Prostate gland (tissue), 2 donors: ENCODE data around the gene SERPINB1. TPM values are rescaled to one million over a fixed set of nuclear protein-coding genes. Genes with fewer than 3 reads are reported as not detected.
"Not testable (repeated sequence)": the region's sequence is repeated elsewhere in the genome, so short reads cannot be mapped to it uniquely, and the experiment has no call there.

Experiments used
- DNase-seq: peaks from one replicate; pipeline ENCODE4 v3.0.0-alpha.2; 2019; ENCODE audit warnings: low spot score
- H3K27ac ChIP-seq, 2 donors: fragments of 200-600 bp; sonication (generic); 2 replicates each; pipeline ENCODE4 v1.5.1; 2017 to 2019
- H3K27me3 ChIP-seq: fragments of 200-600 bp; sonication (generic); replicated peaks from 2 replicates; pipeline ENCODE4 v1.5.1; 2019; ENCODE audit not compliant: insufficient read depth
- H3K36me3 ChIP-seq, 2 donors: fragments of 200-600 bp; sonication (generic); 1 replicate in 1 of 2; 2 replicates in 1 of 2; pipeline versions ENCODE4 v1.5.1 to v1.8.1; 2017 to 2019
- H3K4me1 ChIP-seq: fragments of 200-600 bp; sonication (generic); replicated peaks from 2 replicates; pipeline ENCODE4 v1.5.1; 2019
- H3K4me3 ChIP-seq, 2 donors: fragments of 200-600 bp; sonication (generic); 2 replicates each; pipeline ENCODE4 v1.5.1; 2017 to 2019
- H3K9me3 ChIP-seq: fragments of 200-600 bp; sonication (generic); 2 replicates; pipeline ENCODE4 v1.5.1; 2017
- POLR2A ChIP-seq: fragments of 450-650 bp; IDR thresholded peaks from one replicate; pipeline ENCODE4 v1.6.1; 2016; ENCODE audit warnings: antibody characterized with exemption, mild to moderate bottlenecking
- POLR2AphosphoS5 ChIP-seq: sonication (generic); formaldehyde crosslinking; IDR thresholded peaks from one replicate; pipeline ENCODE4 v1.6.1; 2017; ENCODE audit warnings: antibody characterized with exemption
- WGBS: methylation state at CpG from one replicate; pipeline ENCODE4 v1.1.5; 2018; 5-methylcytosine and 5-hydroxymethylcytosine counted together
- intact Hi-C: fragments of 100-400 bp; cut with DNase I; formaldehyde crosslinking; loops from one replicate; pipeline ENCODE4 v1.14.2; 2022
- total RNA-seq, 2 donors: library from RNA; depleted of rRNA; stranded (reverse); fragments of >200 nt; gene quantifications; one replicate each; pipeline ENCODE4 v1.1.0, GENCODE V29; 2016
- TF ChIP-seq, protein P1 (sequence below), 4 experiments: fragments of 200-600 bp in 2 of 4; fragments of 450-650 bp in 2 of 4; sonication (generic) in 2 of 4; IDR thresholded peaks; 1 replicate in 3 of 4; 2 replicates in 1 of 4; pipeline ENCODE4 v1.5.1; 2016 to 2019; ENCODE audit warnings: antibody characterized with exemption in 4 of 4, mild to moderate bottlenecking in 2 of 4, moderate library complexity in 2 of 4

Gene SERPINB1
- total RNA-seq, 2 donors from 2014 or later: 27.5 to 31.1 TPM

DNA sequence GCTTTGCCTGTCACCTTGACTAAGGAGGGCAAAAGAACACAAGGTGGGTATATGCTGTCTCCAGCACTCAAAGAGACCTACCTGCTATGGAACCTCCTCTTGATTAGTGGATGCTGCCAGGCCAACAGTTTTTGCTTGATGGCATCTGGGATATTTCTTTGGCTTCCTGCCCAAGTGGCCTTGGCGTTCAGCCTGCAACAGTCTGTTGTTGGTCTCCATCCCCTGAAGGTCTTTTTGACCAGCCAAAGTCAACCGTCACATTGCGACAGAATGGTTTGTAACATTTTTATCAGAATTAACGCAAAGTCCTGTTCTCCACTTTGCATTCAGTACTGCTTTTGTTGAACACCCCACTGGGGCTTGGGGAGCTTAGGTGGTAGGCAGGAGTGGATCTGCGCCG is 37.1 kb downstream of the SERPINB1 start:
- 73% methylated on average over 6 of the region's 6 CpGs for WGBS
- Histone ChIP-seq H3K9me3 (no peaks in the 10 kb centered on the region), H3K36me3 (no peaks in the 10 kb centered on the region), H3K27me3 (no peaks in the 10 kb centered on the region), H3K27ac (no peak overlapping the region), H3K4me3 (no peak overlapping the region), H3K4me1 (no peaks in the 10 kb centered on the region)
- intact Hi-C loops: no loop called here
- no peak for DNase-seq
- TF ChIP-seq POLR2A (no peak), POLR2AphosphoS5 (no peak)
- TF ChIP-seq, protein P1, sequence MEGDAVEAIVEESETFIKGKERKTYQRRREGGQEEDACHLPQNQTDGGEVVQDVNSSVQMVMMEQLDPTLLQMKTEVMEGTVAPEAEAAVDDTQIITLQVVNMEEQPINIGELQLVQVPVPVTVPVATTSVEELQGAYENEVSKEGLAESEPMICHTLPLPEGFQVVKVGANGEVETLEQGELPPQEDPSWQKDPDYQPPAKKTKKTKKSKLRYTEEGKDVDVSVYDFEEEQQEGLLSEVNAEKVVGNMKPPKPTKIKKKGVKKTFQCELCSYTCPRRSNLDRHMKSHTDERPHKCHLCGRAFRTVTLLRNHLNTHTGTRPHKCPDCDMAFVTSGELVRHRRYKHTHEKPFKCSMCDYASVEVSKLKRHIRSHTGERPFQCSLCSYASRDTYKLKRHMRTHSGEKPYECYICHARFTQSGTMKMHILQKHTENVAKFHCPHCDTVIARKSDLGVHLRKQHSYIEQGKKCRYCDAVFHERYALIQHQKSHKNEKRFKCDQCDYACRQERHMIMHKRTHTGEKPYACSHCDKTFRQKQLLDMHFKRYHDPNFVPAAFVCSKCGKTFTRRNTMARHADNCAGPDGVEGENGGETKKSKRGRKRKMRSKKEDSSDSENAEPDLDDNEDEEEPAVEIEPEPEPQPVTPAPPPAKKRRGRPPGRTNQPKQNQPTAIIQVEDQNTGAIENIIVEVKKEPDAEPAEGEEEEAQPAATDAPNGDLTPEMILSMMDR (IDR thresholded peaks at IDR 0.05): no peak

DNA sequence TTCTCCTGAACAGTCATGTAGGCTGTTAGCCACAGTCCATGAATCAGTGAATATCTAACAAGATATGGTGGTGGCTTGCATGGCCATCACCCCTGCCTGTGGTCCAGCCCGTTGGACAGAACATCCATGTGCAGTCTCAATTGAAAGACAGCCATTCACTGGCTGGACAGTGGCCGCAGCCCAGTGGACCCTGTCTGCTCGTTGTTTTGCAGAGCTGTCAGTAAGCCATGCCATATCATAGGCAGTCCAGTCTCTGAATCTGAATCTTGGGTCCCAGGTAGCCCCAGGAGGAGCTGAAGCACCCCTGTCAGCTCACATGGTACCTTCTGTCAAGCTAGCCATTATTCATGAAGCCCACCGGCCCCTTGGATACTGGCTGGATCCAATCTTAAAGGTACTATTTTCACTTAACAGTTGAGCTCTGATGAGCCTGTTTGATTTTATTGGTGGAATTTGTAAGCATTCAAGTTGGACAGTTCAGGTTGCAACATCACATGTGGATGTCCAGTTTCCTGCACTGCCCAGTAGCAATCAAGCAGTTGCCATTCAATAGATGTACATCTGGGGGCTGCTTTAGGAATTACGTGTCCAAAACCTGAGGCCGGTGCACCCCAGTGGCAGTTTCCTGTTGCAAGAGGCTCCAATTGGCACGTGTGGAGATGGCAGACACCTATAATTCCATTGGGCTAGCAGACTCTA is 37.8 kb downstream of the SERPINB1 start:
- DNase-seq: no peak
- WGBS: 71% methylated on average over 7 of the region's 7 CpGs
- no peaks in the 10 kb centered on the region for H3K27me3 ChIP-seq
- H3K9me3 ChIP-seq: no peaks in the 10 kb centered on the region
- no peaks in the 10 kb centered on the region for H3K36me3 ChIP-seq
- TF ChIP-seq POLR2AphosphoS5: no peak
- TF ChIP-seq, protein P1 (IDR thresholded peaks at IDR 0.05): no peak
- TF ChIP-seq POLR2A: no peak
- H3K4me3 ChIP-seq: no peak overlapping the region
- H3K4me1 ChIP-seq: no peaks in the 10 kb centered on the region
- intact Hi-C loops: no loop called here
- H3K27ac ChIP-seq: no peak overlapping the region

DNA sequence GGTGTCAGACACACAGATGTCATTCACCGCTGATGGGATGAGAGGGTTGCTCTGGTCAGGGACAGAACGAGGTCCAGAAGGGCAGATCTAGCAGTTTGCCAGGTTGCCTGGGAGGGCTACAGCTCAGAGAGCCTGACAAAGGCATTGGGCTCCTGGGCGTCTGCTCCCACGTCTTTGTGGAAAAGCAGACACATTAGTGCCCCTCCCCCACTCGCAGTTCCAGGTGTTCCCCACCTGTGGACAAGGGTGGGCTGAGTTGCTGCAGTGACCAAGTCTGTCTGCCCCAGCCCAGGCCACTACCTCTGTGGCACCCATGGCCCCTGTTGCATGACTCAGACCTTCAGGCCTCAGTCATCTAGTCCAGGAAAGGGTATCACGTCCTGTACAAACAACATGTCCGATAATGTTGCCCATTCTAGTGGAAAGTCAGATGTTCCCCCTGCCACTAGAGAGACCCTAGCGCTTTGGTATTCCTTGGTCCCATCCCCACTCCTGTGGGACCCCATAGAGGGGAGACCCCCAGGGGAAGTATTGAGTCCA is 39.1 kb downstream of the SERPINB1 start:
- WGBS: 97% methylated on average over 8 of the region's 8 CpGs
- TF ChIP-seq POLR2A (no peak), POLR2AphosphoS5 (no peak)
- TF ChIP-seq, protein P1 (IDR thresholded peaks at IDR 0.05): no peak
- Histone ChIP-seq H3K27ac (no peak overlapping the region), H3K36me3 (no peaks in the 10 kb centered on the region), H3K9me3 (no peaks in the 10 kb centered on the region), H3K4me3 (no peak overlapping the region), H3K27me3 (no peaks in the 10 kb centered on the region), H3K4me1 (no peaks in the 10 kb centered on the region)
- DNase-seq: no peak
- intact Hi-C loops: no loop called here

DNA sequence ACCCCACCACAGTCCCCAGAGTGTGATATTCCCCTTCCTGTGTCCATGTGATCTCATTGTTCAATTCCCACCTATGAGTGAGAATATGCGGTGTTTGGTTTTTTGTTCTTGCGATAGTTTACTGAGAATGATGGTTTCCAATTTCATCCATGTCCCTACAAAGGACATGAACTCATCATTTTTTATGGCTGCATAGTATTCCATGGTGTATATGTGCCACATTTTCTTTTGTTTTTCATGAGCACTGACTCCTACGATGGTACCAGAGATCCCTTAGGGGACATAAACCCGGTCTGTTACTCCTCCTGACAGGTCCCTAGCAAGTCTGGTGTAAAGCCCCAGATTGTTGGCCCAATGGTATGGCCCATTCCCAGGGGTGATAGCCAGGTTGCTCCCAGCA is 40.0 kb downstream of the SERPINB1 start:
- H3K4me3 ChIP-seq, H3K4me1 ChIP-seq, H3K27me3 ChIP-seq, intact Hi-C loops, DNase-seq, H3K27ac ChIP-seq, H3K9me3 ChIP-seq, H3K36me3 ChIP-seq: not testable (repeated sequence)
- 93% methylated on average over 3 of the region's 4 CpGs for WGBS

DNA sequence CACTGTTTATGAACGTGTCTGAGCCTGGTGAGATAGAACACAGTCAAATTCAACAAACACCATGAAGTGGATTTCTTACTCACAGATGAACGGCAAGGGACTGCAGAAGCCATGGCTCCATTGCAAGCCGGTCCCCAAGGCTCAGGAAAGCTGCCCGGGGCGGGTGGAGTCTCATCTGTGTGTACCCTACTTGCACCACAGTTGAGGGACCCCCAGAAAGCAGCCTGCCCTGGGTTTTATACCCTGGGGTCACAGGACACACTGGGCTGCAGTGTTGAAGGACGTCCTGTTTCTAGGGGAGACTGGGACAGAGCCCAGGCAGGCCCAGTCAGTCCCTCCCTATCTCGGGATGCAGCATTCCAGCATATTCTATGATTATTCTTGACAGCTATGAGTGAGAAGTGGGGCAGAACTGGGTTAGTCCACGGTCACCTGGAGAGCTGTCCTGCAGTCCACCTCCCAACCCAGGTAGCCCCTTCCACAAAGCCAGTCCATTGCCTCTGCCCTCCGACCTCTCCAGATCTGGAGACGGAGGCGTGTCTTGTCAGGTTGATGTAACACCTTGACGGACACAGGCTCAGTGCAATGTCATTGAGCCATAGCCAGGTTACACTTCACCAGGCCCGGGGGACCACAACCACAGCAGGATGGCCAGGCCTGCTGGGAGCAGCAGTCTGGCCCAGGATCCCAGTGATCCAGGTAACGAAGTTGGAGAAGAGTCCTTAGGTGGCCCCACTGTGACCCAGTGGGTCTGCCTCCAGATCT is 40.9 kb downstream of the SERPINB1 start:
- no peaks in the 10 kb centered on the region for H3K36me3 ChIP-seq
- 92% methylated on average over 14 of the region's 14 CpGs for WGBS
- no peak overlapping the region for H3K4me3 ChIP-seq
- TF ChIP-seq POLR2A (no peak), POLR2AphosphoS5 (no peak)
- TF ChIP-seq, protein P1 (IDR thresholded peaks at IDR 0.05): no peak
- H3K9me3 ChIP-seq: no peaks in the 10 kb centered on the region
- no peak overlapping the region for H3K27ac ChIP-seq
- no peak for DNase-seq
- H3K27me3 ChIP-seq: no peaks in the 10 kb centered on the region
- intact Hi-C loops: no loop called here
- H3K4me1 ChIP-seq: no peaks in the 10 kb centered on the region
